ENCODE results near the gene SH2B3.
"Not testable (repeated sequence)": the region's sequence is repeated elsewhere in the genome, so short reads cannot be mapped to it uniquely, and the experiment has no call there.

DNA sequence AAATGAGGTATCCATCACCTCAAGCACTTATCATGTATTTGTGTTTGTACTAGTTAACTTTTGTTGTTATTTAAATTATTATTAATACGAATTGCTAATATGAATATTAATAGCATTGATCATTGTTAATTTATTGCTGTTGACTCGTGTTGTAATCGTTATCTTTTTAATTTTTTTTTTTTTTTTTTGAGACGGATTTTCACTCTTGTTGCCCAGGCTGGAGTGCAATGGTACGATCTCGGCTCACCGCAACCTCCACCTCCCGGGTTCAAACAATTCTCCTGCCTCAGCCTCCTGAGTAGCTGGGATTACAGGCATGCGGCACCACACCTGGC is 3.3 kb upstream of the SH2B3 start:
- TF ChIP-seq HMG20A (CRISPR knock-in tag; IDR thresholded peaks at IDR 0.05; ENCODE audit: borderline replicate concordance); JUND (CRISPR knock-in tag; IDR thresholded peaks at IDR 0.05); SIN3A (IDR thresholded peaks at IDR 0.05; ENCODE audit: borderline replicate concordance, low read depth, low read length); MEF2D (CRISPR knock-in tag; IDR thresholded peaks at IDR 0.05); FLYWCH1 (CRISPR knock-in tag; IDR thresholded peaks at IDR 0.05): not testable (repeated sequence)
- TF ChIP-seq, protein P1, sequence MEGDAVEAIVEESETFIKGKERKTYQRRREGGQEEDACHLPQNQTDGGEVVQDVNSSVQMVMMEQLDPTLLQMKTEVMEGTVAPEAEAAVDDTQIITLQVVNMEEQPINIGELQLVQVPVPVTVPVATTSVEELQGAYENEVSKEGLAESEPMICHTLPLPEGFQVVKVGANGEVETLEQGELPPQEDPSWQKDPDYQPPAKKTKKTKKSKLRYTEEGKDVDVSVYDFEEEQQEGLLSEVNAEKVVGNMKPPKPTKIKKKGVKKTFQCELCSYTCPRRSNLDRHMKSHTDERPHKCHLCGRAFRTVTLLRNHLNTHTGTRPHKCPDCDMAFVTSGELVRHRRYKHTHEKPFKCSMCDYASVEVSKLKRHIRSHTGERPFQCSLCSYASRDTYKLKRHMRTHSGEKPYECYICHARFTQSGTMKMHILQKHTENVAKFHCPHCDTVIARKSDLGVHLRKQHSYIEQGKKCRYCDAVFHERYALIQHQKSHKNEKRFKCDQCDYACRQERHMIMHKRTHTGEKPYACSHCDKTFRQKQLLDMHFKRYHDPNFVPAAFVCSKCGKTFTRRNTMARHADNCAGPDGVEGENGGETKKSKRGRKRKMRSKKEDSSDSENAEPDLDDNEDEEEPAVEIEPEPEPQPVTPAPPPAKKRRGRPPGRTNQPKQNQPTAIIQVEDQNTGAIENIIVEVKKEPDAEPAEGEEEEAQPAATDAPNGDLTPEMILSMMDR (CRISPR knock-in tag; IDR thresholded peaks at IDR 0.05), result not testable (repeated sequence)

Data from HepG2 (cell line).